GM21528 (cell line): ENCODE measurements around the gene NEK6.

ENCODE experiments used
- ATAC-seq: cut with Tn5 transposase; IDR thresholded peaks from one replicate; pipeline ENCODE4 v1.9.1; 2021; ENCODE audit warnings: mild to moderate bottlenecking, moderate library complexity; ENCODE audit not compliant: unreplicated experiment, low FRiP score

NEK6 gene

GRCh38 chr9:124293718-124294506 lies 36.2 kb downstream of the NEK6 start:
- ATAC-seq, result no peak

GRCh38 chr9:124295159-124295794 lies 37.5 kb downstream of the NEK6 start:
- no peak for ATAC-seq

GRCh38 chr9:124296094-124296493 lies 38.3 kb downstream of the NEK6 start:
- ATAC-seq, result no peak

- no peak for ATAC-seq
These were observed 39.2 kb downstream of the NEK6 start for GRCh38 chr9:124296796-124297550.

- ATAC-seq, result no peak
These were observed 39.8 kb downstream of the NEK6 start for GRCh38 chr9:124297551-124297901.

GRCh38 chr9:124297915-124298645 lies 40.3 kb downstream of the NEK6 start:
- ATAC-seq, result no peak

- no peak for ATAC-seq
These were observed 41.0 kb downstream of the NEK6 start for GRCh38 chr9:124298646-124299235.

- no peak for ATAC-seq
These were observed 41.9 kb downstream of the NEK6 start for GRCh38 chr9:124299515-124300090.

- no peak for ATAC-seq
These were observed 42.6 kb downstream of the NEK6 start for GRCh38 chr9:124300312-124300711.

- no peak for ATAC-seq
These were observed 45.2 kb downstream of the NEK6 start for GRCh38 chr9:124302921-124303320.

- no peak for ATAC-seq
These were observed 46.0 kb downstream of the NEK6 start for GRCh38 chr9:124303762-124304161.

- ATAC-seq, result no peak
These were observed 46.5 kb downstream of the NEK6 start for GRCh38 chr9:124304285-124304684.

- ATAC-seq, result no peak
These were observed 48.5 kb downstream of the NEK6 start for GRCh38 chr9:124306098-124306735.

GRCh38 chr9:124307379-124308030 lies 49.8 kb downstream of the NEK6 start:
- ATAC-seq, result no peak

GRCh38 chr9:124308606-124309491 lies 51.1 kb downstream of the NEK6 start:
- no peak for ATAC-seq

GRCh38 chr9:124309667-124310084 lies 51.9 kb downstream of the NEK6 start:
- no peak for ATAC-seq

GRCh38 chr9:124311283-124311682 lies 53.5 kb downstream of the NEK6 start:
- ATAC-seq, result no peak
